Kidney epithelial cell (primary cell): ENCODE data around the gene KIF5C. TPM values are rescaled to one million over a fixed set of nuclear protein-coding genes. Genes with fewer than 3 reads are reported as not detected.

ENCODE experiments used
- DNase-seq: peaks from one replicate; pipeline ENCODE4 v3.0.0-alpha.2; 2010; ENCODE audit warnings: low read depth
- H3K27me3 ChIP-seq: 2 replicates; pipeline ENCODE4 v1.6.0; 2011; ENCODE audit warnings: low read length; ENCODE audit not compliant: control insufficient read depth, insufficient read depth
- H3K36me3 ChIP-seq: 2 replicates; pipeline ENCODE4 v1.5.1; 2011; ENCODE audit warnings: low read length; ENCODE audit not compliant: control insufficient read depth, insufficient read depth
- H3K4me3 ChIP-seq: 2 replicates; pipeline ENCODE4 v1.5.1; 2011; ENCODE audit warnings: low read depth, mild to moderate bottlenecking, control low read depth, low read length
- total RNA-seq: library from RNA; depleted of rRNA; stranded (reverse); fragments of >200 nt; gene quantifications from 2 replicates; pipeline ENCODE4 v1.2.3, GENCODE V29; 2015
- TF ChIP-seq, protein P1 (sequence below): IDR thresholded peaks from 2 replicates; pipeline ENCODE4 v1.5.1; 2011; ENCODE audit warnings: mild to moderate bottlenecking, moderate library complexity, low read length, control low read depth, inconsistent platforms; ENCODE audit not compliant: insufficient read depth, poor library complexity, severe bottlenecking

KIF5C gene
- total RNA-seq, 1 donor from 2014 or later, result 8.7 TPM

DNA sequence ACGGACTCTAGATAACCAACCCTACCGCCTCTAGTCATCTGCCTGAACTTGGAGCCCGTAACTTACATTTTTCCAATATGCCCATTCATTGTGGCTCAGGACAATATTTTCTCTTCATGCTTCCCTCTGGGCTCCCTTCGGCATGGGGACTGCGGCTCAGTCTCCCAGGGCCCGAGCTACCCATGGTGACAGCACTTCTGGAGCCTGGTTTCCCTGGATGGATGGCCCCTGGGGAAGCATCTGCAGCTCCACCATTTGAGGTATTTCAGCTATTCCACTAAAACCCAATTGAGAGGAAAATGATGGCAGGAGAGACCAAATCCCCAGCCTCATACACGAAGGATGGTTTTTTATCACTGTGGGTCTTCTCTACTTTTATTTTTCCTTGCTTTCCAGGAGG lies 74.3 kb downstream of the KIF5C start:
- no peak overlapping the region for H3K4me3 ChIP-seq
- no peaks in the 10 kb centered on the region for H3K27me3 ChIP-seq
- no peak for DNase-seq
- TF ChIP-seq, protein P1, sequence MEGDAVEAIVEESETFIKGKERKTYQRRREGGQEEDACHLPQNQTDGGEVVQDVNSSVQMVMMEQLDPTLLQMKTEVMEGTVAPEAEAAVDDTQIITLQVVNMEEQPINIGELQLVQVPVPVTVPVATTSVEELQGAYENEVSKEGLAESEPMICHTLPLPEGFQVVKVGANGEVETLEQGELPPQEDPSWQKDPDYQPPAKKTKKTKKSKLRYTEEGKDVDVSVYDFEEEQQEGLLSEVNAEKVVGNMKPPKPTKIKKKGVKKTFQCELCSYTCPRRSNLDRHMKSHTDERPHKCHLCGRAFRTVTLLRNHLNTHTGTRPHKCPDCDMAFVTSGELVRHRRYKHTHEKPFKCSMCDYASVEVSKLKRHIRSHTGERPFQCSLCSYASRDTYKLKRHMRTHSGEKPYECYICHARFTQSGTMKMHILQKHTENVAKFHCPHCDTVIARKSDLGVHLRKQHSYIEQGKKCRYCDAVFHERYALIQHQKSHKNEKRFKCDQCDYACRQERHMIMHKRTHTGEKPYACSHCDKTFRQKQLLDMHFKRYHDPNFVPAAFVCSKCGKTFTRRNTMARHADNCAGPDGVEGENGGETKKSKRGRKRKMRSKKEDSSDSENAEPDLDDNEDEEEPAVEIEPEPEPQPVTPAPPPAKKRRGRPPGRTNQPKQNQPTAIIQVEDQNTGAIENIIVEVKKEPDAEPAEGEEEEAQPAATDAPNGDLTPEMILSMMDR, result no peak
- no peaks in the 10 kb centered on the region for H3K36me3 ChIP-seq

DNA sequence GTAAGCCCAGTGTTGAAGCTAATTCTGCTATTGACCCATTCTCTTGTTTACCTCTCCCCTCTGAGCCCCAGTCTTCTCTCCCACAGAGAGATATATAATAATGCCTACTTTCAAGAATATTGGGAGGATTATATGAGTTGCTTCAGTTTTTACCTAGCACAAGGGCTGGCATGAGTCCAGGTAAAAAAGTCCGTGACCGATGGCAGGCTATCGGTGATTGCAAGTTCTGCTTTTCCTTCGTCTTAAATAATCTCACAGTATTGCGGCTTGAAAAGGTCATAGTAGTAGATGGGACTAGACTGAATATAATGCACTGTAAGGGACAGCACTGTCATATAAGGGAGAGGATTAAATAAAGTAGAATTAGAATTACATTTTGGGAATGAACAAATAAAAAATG lies 77.6 kb downstream of the KIF5C start:
- no peak overlapping the region for H3K4me3 ChIP-seq
- H3K36me3 ChIP-seq, result no peaks in the 10 kb centered on the region
- TF ChIP-seq, protein P1, result no peak
- H3K27me3 ChIP-seq, result no peaks in the 10 kb centered on the region
- DNase-seq, result no peak

DNA sequence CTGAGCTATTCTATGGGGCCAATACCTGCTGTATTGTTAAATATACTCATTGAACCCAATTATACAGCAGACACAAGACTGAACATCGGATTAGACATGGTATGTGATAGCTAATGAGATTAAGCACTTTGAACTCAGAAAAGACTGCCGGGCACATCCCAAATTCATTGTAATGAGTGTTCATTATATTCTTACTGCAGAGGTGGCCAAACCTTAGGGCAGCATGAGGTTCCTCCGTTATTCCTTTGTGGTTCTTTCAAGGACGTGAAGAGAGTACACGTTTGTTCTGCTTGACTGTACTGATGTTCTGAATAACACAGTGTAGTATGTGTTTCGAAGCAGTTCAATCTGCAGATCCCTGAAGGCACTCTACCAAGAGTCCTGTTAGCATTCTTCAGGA lies 78.4 kb downstream of the KIF5C start:
- no peak for DNase-seq
- TF ChIP-seq, protein P1, result no peak
- no peak overlapping the region for H3K4me3 ChIP-seq
- no peaks in the 10 kb centered on the region for H3K27me3 ChIP-seq
- no peaks in the 10 kb centered on the region for H3K36me3 ChIP-seq

DNA sequence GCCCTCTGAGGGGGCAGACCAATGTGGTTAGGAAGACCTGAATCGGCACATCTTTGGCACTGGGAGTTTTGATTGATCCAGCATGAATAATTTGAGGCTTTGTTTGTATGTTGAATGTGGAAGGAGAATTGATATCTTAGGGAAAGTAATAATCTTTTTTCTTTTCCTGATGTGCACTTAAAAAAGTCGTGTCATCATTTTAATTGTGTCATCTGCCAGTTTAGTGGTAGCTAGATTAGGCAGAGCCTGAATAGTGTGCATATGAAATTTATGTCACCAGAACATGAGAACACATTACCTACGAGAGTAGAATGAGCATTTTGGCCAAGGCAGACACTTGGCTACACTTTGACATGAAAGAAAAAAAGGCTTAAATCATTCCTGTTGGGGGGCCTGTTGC lies 79.5 kb downstream of the KIF5C start:
- Histone ChIP-seq H3K36me3 (no peaks in the 10 kb centered on the region), H3K4me3 (no peak overlapping the region), H3K27me3 (no peaks in the 10 kb centered on the region)
- DNase-seq, result no peak
- TF ChIP-seq, protein P1, result no peak

DNA sequence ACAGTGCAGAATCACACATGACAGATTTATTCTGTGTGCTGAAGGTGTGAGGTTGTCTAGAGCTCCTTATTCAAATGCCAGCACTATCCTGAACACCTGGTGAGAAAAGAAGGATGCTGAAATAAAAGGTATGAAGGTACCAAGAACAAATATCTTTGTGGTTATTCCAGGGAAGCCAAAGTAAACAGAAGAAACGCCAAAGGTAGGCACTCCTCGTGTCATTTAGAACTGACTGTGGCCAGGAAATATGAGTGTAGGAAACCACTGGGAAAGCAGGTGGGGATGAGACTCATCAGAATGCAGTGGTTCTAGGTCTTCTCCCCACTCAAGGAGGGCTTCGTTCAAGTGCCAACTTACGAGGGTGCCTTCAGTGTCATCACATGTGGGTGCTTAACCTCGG lies 80.8 kb downstream of the KIF5C start:
- Histone ChIP-seq H3K4me3 (no peak overlapping the region), H3K27me3 (no peaks in the 10 kb centered on the region), H3K36me3 (no peaks in the 10 kb centered on the region)
- DNase-seq, result no peak
- TF ChIP-seq, protein P1, result no peak

DNA sequence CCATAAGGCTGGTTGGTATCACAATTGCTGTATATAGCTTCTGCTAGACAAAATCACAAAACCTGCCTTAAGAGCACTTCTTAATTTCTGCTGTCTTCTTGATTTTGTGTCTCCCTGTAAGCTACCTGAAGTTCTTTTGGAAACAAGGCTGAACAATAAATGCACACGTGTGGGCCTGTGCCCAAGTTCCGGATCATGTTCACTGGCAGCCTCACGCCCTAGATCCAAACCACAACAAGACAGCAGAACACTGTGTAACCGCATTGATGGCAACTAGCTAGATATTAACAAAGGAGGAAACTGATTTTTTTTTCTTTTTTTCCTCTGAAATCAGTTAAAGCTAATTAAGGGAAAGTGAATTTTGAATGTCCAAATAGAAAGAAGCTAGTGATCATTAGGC lies 82.0 kb downstream of the KIF5C start:
- no peak overlapping the region for H3K4me3 ChIP-seq
- TF ChIP-seq, protein P1, result no peak
- no peak for DNase-seq
- no peaks in the 10 kb centered on the region for H3K27me3 ChIP-seq
- no peaks in the 10 kb centered on the region for H3K36me3 ChIP-seq
